OCI-LY7 (cell line): ENCODE results near the gene ACBD6. TPM values are rescaled to one million over a fixed set of nuclear protein-coding genes. Genes with fewer than 3 reads are reported as not detected.

Experiments used
- BruUV-seq: library from RNA; stranded (reverse); fragments of 400-500 nt; replicated peaks from 2 replicates; lab custom pipeline; 2021; lab: Mats Ljungman, UMichigan
- CTCF ChIA-PET: fragments of 300-600 bp; sonication (Branson Sonifier 250); formaldehyde crosslinking; loops from one replicate; lab custom pipeline; 2022; ENCODE audit warnings: antibody characterized with exemption; ENCODE audit not compliant: unreplicated experiment; lab: Charles Lee
- POLR2A ChIA-PET: fragments of 300-600 bp; sonication (Branson Sonifier 250); formaldehyde crosslinking; loops from one replicate; lab custom pipeline; 2022; ENCODE audit warnings: antibody characterized with exemption; lab: Charles Lee
- DNase-seq: peaks from one replicate; pipeline ENCODE4 v3.0.0-alpha.2; 2015; ENCODE audit warnings: low spot score
- H2AFZ ChIP-seq: fragments of 200-600 bp; sonication (generic), shearing (Covaris generic); 2 replicates; pipeline ENCODE4 v1.6.1; 2014; ENCODE audit warnings: mild to moderate bottlenecking, antibody characterized with exemption, low read length, moderate library complexity
- H3K27ac ChIP-seq: fragments of 200-600 bp; sonication (generic); 2 replicates; pipeline ENCODE4 v1.5.1; 2014; ENCODE audit warnings: mixed run types, low read depth, mild to moderate bottlenecking, moderate library complexity, low read length, inconsistent platforms; ENCODE audit not compliant: poor library complexity, severe bottlenecking
- H3K36me3 ChIP-seq: fragments of 200-600 bp; sonication (generic); 2 replicates; pipeline ENCODE4 v1.6.1; 2014; ENCODE audit warnings: mild to moderate bottlenecking, antibody characterized with exemption, low read length, moderate library complexity, mixed read lengths; ENCODE audit not compliant: insufficient read depth
- H3K4me1 ChIP-seq: fragments of 200-600 bp; sonication (generic); 2 replicates; pipeline ENCODE4 v1.5.1; 2014; ENCODE audit warnings: mild to moderate bottlenecking, low read length; ENCODE audit not compliant: insufficient read depth, poor library complexity, severe bottlenecking
- H3K4me2 ChIP-seq: fragments of 200-600 bp; sonication (generic); 2 replicates; pipeline ENCODE4 v1.6.1; 2014; ENCODE audit warnings: mild to moderate bottlenecking, low read length
- H3K4me3 ChIP-seq: fragments of 200-600 bp; sonication (generic); 2 replicates; pipeline ENCODE4 v1.5.1; 2014; ENCODE audit warnings: mild to moderate bottlenecking, low read depth, low read length; ENCODE audit not compliant: poor library complexity, severe bottlenecking
- H3K79me2 ChIP-seq: fragments of 200-600 bp; sonication (generic); 2 replicates; pipeline ENCODE4 v1.6.1; 2016; ENCODE audit warnings: low read depth, mild to moderate bottlenecking, low read length, moderate library complexity, mixed read lengths; ENCODE audit not compliant: insufficient read depth
- H3K9me2 ChIP-seq: fragments of 200-600 bp; sonication (generic); 2 replicates; pipeline ENCODE4 v1.6.1; 2016; ENCODE audit warnings: mild to moderate bottlenecking, low read length, mixed read lengths; ENCODE audit not compliant: insufficient read depth
- H3K9me3 ChIP-seq: fragments of 200-600 bp; sonication (generic); 2 replicates; pipeline ENCODE4 v1.6.1; 2014; ENCODE audit warnings: mild to moderate bottlenecking, mixed run types, low read length, mixed read lengths
- H4K20me1 ChIP-seq: fragments of 200-600 bp; sonication (generic); 2 replicates; pipeline ENCODE4 v1.6.1; 2014; ENCODE audit warnings: mild to moderate bottlenecking, antibody characterized with exemption, low read length, moderate library complexity, mixed read lengths; ENCODE audit not compliant: insufficient read depth
- CTCF ChIP-seq: fragments of 200-600 bp; sonication (generic); conservative IDR thresholded peaks from 2 replicates; pipeline ENCODE4 v1.5.1; 2014; ENCODE audit warnings: mild to moderate bottlenecking, antibody characterized with exemption, low read length, moderate library complexity, mixed read lengths
- EZH2phosphoT487 ChIP-seq: fragments of 200-600 bp; sonication (generic); IDR thresholded peaks from 2 replicates; pipeline ENCODE4 v1.6.1; 2018; ENCODE audit warnings: low read depth, borderline replicate concordance, mild to moderate bottlenecking, mixed run types, antibody characterized with exemption, low read length, moderate library complexity, mixed read lengths
- intact Hi-C: fragments of 100-400 bp; cut with micrococcal nuclease; formaldehyde crosslinking; loops from one replicate; pipeline ENCODE4 v1.10.0; 2022; ENCODE audit not compliant: unreplicated experiment
- total RNA-seq, 2 experiments: library from RNA; depleted of rRNA in 1 of 2; stranded (reverse); fragments of >200 nt in 1 of 2; shearing (Covaris generic) in 1 of 2; gene quantifications; 2 replicates each; pipeline ENCODE4 v1.2.3, GENCODE V29; 2014 to 2022

Gene ACBD6
- total RNA-seq, 2 experiments from 2014 or later = 61.2 to 78.4 TPM

GRCh38 chr1:180264595-180264994, 237.8 kb downstream of the ACBD6 start:
- Histone ChIP-seq H3K79me2 (no peaks in the 10 kb centered on the region), H3K9me3 (no peaks in the 10 kb centered on the region), H4K20me1 (no peaks in the 10 kb centered on the region), H3K36me3 (no peaks in the 10 kb centered on the region), H3K27ac (no peak overlapping the region), H2AFZ (no peak overlapping the region), H3K9me2 (no peaks in the 10 kb centered on the region), H3K4me2 (no peak overlapping the region), H3K4me1 (no peaks in the 10 kb centered on the region), H3K4me3 (no peak overlapping the region)
- TF ChIP-seq EZH2phosphoT487 = no peak
- no peak for TF ChIP-seq CTCF
- DNase-seq = no peak
- no TSS peak for BruUV-seq
- ChIA-PET CTCF (no interaction called here), POLR2A (no interaction called here)
- intact Hi-C loops = no loop called here

GRCh38 chr1:180262628-180263488, 239.5 kb downstream of the ACBD6 start:
- no peaks in the 10 kb centered on the region for H3K9me3 ChIP-seq

More at GRCh38 chr1:180262628-180263488, 239.5 kb downstream of the ACBD6 start:
- no peak for DNase-seq
- H4K20me1 ChIP-seq = no peaks in the 10 kb centered on the region
- no peak overlapping the region for H3K27ac ChIP-seq
- H3K79me2 ChIP-seq = no peaks in the 10 kb centered on the region
- intact Hi-C loops = no loop called here
- no peak overlapping the region for H3K4me3 ChIP-seq
- no peaks in the 10 kb centered on the region for H3K9me2 ChIP-seq
- TF ChIP-seq EZH2phosphoT487 (no peak), CTCF (no peak)
- no TSS peak for BruUV-seq
- H3K4me2 ChIP-seq = no peak overlapping the region
- no peak overlapping the region for H2AFZ ChIP-seq
- ChIA-PET CTCF (no interaction called here), POLR2A (interaction anchor here (0.6 to 0.9 kb wide), 3 partner anchors 22 to 576 kb away, joined by 3 to 4 read pairs (median 3); no protein-coding TSS in a partner anchor)
- no peaks in the 10 kb centered on the region for H3K4me1 ChIP-seq
- no peaks in the 10 kb centered on the region for H3K36me3 ChIP-seq
